GM19395 (cell line): ENCODE results near the gene HLA-F.

Experiments
- ATAC-seq: cut with Tn5 transposase; IDR thresholded peaks from one replicate; pipeline ENCODE4 v1.9.1; 2021; ENCODE audit warnings: mild to moderate bottlenecking, moderate library complexity; ENCODE audit not compliant: unreplicated experiment

Gene HLA-F

GRCh38 chr6:29759457-29759856 is 36.2 kb downstream of the HLA-F start:
- no peak for ATAC-seq

- no peak for ATAC-seq
These were observed 37.1 kb downstream of the HLA-F start for GRCh38 chr6:29760328-29760727.

- no peak for ATAC-seq
These were observed 38.8 kb downstream of the HLA-F start for GRCh38 chr6:29762051-29762450.

- ATAC-seq = no peak
These were observed 39.6 kb downstream of the HLA-F start for GRCh38 chr6:29762781-29763214.

GRCh38 chr6:29763491-29764289 is 40.5 kb downstream of the HLA-F start:
- ATAC-seq = no peak

GRCh38 chr6:29764422-29765196 is 41.4 kb downstream of the HLA-F start:
- no peak for ATAC-seq

GRCh38 chr6:29769336-29769735 is 46.1 kb downstream of the HLA-F start:
- no peak for ATAC-seq

GRCh38 chr6:29770306-29770705 is 47.1 kb downstream of the HLA-F start:
- ATAC-seq = no peak

GRCh38 chr6:29776684-29777083 is 53.5 kb downstream of the HLA-F start:
- no peak for ATAC-seq
